ENCODE data around the gene NAPB. TPM values are rescaled to one million over a fixed set of nuclear protein-coding genes. Genes with fewer than 3 reads are reported as not detected.
"Not testable (repeated sequence)": the region's sequence is repeated elsewhere in the genome, so short reads cannot be mapped to it uniquely, and the experiment has no call there.

The NAPB gene
- total RNA-seq = 4.5 and 7.5 TPM in 2 replicates

DNA sequence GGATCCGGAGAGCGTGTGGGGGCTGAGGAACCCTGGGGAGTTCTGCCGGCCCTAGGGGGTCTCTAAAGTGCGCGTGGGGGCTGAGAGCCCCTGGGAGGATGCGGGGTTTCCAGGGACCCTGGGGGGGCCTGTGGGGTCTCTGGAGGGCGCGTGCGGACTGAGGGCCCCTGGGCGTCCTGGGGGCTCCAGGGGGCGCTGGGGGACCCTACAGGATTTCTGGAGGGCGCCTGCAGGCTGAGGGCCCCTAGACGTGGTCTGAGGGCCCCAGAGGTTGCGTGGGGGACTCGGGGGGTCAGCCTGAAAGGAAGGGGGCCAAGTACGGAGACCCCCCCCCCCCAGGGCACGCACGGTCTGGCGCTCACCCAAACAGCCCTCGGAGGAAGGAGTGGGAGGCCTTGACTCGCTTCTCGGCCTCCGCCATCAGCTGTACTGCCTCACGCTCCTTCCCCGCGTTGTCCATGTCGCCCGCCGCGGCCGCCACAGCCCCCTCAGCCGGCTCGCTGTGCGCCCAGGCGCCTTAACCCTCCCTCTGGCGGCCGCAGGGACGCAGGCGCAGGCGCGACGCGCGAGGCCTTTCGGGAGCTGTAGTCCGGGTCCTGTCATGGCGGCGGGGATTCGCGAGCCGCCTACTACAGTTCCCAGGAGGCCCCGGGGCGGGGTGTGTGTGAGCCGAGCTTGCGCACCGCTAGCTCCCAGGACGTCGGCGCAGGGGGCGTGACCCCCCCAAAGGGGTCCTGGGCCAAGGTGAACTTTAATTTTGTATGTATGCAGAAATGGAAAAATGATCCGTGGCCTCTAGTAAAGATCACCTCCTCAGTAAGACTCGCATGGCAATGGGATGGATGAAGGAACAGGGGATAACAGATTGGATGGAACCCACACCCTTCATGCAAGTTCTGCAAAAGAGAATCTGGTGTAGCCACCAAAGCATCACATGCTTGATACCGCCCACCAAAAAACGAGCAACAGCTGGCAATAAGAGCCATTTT lies at the start of gene NAPB:
Gene NAPB, minus strand, starts transcription at position 546 of the 989 bp plus-strand sequence. Its CDS starts 86 bp downstream, at position 460.
- DNase-seq (ENCODE audit: extremely low read depth, low read depth, low spot score) = no peak

DNA sequence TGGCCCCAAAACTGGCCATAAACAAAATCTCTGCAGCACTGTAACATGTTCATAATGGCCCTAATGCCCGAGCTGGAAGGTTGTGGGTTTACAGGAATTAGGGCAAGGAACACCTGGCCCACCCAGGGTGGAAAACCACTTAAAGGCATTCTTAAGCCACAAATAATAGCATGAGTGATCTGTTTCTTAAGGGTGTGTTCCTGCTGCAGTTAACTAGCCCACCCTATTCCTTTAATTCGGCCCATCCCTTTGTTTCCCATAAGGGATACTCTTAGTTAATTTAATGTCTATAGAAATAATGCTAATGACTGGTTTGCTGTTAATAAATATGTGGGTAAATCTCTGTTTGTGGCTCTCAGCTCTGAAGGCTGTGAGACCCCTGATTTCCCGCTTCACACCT lies 45.7 kb upstream of the NAPB start:
- not testable (repeated sequence) for DNase-seq (ENCODE audit: extremely low read depth, low read depth, low spot score)

DNA sequence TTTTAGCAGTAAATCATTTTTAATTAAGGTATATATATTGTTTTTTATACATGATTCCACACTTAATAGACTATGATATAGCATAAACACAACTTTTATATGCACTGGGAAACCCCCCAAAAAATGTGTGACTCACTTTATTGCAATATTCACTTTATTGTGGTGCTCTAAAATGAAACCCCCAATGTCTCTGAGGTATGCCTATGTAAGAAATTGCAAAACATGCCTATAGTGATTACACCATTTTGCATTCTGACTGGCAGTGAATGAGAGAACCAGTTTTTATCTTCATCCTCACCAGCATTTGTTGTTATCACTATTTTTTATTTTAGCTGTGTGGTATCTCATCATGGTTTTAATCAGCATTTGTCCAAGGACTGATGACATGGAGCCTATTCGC lies 39.9 kb upstream of the NAPB start:
- DNase-seq (ENCODE audit: extremely low read depth, low read depth, low spot score) = no peak

DNA sequence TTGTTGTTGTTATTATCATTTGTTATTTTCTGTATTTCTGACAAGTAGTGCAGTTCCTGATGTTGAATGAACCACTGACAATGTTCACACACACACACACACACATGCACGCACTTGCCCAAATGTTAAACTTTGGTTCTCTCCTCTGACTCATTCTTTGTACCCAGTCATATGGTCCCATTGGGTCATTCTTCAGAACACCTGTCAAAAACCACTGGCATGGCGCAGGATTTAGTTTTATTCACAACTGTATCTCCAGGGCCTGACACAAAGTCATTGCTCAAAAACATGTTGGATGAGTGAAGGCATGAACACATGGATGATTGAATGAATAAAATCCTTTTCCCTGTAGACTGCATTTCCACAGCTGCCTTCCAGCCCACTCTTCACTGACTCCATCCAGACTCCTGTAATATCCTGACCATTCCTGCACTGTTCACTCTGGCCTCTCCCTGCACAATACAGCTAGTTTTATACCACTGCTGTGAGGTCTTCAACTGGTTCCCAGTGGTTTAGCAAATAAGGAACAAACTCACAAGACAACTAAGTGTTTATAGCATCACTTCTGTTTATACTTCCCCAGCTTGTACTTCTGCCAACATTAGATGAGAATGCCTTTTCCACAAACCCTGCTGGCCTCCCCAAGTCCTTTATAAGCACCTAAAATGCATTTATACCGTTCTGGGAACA lies 38.3 kb upstream of the NAPB start:
- DNase-seq (ENCODE audit: extremely low read depth, low read depth, low spot score) = no peak

DNA sequence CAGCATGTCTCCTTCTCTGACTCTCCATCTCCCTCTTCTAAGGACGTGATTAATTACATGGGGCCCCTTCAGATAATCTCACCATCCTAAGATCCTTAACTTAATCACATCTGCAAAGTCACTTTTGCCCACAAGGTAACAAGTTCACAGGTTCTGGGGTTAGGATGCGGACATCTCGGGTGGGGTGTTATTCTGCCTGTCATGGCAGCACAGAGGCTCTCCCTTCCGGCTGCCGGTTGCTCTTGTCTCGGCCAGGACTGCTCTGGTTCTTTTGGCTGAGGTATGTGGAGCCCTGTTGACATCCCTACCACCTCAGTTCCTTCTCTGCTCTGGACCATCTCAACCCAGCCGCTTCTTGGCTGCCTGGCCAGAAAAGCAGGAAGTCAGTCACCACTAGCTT lies 35.6 kb upstream of the NAPB start:
- DNase-seq (ENCODE audit: extremely low read depth, low read depth, low spot score) = no peak

DNA sequence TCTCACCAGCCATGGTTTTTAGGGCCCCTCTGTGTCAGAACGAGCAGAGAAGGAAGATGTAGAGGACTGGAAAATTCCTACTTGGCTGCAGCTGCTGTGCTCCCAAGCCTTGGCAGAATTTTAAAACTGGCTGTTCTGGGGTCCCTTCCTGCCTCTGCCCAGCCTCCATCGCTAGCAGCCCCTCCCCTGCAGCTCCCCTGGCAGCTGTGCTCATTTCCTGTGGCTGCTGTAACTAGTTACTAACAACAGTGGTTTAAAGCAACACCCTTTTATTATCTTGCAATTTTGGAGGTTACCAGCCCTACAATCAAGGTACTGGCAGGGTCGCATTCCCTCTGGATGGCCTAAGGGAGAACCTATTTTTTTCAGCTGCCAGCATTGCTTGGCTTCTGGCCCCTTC lies 35.1 kb upstream of the NAPB start:
- DNase-seq (ENCODE audit: extremely low read depth, low read depth, low spot score) = no peak

DNA sequence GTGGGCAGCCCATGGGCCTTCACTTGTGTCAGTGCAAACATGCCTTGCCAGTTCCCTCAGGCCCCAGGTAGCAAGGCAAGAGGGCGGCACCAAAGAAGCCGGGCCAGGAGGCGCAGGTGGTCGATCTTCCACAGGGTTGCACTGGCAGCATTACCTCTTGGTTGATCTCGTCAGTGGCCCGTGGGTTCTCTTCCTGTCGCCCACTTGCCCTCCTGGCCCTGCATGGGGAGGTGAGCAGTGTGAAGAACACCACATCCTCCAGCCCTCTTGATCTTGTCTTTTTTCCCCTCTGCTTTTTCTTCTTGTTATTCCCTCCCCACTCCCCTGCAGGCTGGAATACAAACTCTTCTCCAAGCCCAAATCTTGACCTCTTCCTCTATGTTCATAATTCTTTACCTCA lies 34.4 kb upstream of the NAPB start:
- DNase-seq (ENCODE audit: extremely low read depth, low read depth, low spot score) = no peak

DNA sequence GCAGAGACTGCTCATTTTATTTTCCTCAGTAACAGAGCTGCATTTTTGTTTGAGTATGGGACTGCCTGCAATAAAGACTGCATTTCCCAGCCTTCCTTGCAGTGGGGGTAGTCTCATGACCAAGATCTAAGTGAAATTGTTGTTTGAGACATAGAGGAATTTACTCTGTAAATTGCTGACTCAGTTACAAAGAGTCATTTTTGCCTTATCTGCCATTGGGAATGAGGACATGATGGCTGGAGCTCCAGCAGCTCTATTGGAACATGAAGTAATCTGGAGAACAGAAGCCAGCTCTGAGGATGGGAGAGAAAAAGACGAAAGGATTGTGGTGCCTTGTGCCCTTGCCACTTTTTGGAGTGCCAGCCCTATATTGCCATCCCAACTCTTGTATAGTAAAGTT lies 33.5 kb upstream of the NAPB start:
- DNase-seq (ENCODE audit: extremely low read depth, low read depth, low spot score) = no peak

DNA sequence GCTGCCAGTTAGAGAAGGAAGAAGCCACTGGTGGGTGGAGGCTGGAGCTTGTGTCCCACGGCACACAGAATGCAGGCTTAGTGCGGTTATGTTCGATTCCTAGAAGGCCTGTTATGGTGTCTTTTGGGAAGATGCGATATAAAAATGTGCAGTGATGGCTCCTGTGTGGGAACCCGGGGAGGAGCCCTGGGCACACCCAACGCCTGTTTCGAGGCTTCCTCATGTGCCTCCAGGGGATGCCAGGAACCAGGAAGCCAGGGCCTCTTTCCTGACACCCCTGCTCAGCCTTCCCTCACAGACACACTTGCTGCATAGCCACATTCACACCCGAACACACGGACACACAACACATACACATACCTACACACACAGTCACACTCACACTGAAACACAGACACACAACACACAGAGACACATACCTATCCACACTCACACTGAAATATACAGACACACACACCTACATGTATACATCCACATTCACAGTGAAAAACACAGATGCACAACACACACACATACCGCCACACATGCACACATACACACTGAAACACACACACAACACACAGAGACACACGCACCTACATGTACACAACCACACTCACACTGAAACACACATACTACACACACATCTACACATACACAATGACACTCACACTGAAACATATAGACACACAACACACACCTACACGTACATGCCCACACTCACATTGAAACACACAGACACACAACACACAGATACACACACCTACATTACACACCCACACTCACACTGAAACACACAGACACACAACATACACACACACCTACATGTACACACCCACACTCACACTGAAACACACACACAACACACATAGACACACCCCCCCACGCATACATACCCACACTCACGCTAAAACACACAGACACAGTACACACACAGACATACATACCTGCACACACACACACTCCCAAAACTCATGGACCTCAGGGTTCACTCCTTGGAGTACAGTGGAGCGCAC lies 32.6 kb upstream of the NAPB start:
- DNase-seq (ENCODE audit: extremely low read depth, low read depth, low spot score) = no peak

DNA sequence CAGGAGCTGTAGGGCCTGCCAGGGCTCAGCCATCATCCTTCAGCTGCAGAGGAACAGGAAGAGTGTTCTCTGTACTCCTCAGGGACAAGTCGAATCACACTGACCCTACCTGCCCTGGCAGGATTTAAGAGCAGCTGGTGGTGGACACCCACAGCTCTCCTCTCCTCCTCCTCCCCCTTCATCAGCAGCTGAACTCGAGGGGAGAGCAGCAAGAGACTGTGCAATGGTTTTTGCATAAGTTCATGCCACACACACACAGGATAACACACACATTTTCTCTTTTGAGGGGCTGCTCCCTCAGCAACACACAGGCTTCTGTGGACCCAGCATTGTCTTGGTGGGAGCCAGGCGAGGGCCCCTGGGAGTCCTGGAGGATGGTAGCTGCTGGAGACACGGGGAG lies 31.5 kb upstream of the NAPB start, which contains the start of gene CST11:
Gene CST11, minus strand, starts transcription at position 101 of the 400 bp plus-strand sequence. Its CDS starts 65 bp downstream, at position 36.
- DNase-seq (ENCODE audit: extremely low read depth, low read depth, low spot score) = no peak

DNA sequence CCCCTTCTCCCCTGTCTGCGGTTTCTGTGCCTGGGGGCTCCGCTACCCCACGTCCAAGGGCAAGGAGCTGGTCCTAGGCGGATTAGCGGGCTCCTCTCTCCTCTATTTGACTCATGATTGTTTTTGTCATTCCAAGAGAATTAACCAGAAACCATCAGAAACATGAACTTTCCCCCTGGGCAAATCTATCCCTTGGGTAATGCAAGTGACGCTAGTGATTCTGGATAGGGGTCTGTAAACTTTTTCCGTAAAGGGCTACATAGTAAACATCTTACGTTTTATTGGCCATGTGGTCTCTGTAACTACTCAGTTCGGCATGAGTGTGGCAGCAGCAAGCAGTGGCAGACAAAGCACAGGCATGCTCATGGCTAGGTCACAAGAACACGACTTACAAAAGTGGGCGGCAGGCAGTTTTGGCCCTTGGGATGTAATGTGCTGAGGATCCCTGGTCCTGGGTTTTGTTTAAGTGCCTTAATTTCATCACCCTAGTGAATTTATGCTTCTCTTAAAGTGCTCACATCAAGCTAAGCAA lies 30.7 kb upstream of the NAPB start:
- DNase-seq (ENCODE audit: extremely low read depth, low read depth, low spot score) = no peak

DNA sequence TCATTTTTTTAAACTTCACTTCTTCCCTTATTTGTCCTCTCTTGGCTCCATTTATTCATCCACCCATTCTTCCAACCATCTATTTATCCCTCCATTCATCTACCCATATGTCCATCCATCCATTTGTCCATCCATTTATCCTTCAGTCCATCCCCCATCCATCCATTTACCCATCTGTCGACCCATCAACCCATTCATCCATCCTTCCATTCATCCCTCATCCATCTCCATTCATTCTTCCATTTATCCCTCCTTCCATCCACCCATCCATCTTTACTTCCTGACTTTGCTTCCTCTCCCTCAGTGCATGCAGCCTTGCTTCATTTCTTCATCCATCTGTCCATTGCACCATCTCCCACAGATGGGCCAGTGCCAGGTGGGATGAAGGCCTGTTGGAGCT lies 29.6 kb upstream of the NAPB start:
- DNase-seq (ENCODE audit: extremely low read depth, low read depth, low spot score) = no peak

DNA sequence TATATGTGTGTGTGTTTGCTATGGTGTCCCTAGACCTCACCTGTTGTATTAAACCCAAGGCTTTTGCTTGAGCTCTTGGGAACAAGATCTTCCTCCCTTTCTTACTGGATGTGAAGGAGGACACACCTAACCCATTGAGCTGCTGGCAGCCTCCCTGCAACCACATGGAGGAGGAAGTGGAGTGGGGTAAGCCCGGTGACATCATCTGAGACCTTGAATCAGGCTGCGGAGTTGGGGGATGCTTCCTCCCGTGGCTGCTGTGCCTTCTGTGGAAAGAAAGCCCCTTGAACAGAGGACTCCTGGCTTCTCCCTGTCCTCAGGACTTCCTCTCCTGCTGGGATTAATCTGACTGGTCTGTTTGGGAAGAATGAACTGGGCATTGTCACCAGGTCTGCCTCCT lies 28.1 kb upstream of the NAPB start:
- no peak for DNase-seq (ENCODE audit: extremely low read depth, low read depth, low spot score)

DNA sequence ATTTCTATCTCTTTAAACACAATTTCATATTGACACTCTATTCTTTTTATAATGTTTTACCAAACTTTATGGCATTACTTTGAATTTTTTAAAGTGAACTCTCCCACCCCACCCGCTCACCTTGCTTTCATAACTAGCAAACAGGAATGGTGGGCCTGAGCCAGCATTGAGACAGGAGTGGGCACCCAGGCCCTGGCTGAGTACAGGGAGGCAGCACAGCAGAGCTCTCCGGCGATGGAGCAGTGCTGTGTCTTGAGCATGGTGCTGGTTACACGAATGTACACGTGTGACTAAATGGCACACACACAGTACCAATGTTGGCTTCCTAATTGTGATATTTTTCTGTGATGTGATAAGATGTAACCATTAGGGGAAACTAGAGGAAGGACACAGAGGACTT lies 26.9 kb upstream of the NAPB start:
- no peak for DNase-seq (ENCODE audit: extremely low read depth, low read depth, low spot score)

DNA sequence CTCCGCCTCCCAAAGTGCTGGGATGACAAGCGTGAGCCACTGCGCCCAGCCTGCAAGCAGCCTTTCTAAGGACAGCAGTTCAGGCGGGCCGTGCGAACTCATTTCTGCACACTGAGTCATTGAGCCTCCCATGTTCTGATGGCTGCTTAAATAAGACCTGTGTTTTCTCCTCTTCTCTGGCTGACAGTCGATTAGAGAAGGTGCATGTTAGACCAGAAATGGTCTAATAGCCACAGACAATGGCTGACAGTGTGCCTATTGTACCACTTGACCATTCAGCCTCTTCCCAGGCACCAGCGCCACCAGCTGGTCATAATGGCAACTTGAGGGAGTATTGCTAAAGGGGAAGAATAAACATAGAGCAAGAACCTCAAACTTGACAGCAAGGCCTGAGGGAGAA lies 25.2 kb upstream of the NAPB start:
- DNase-seq (ENCODE audit: extremely low read depth, low read depth, low spot score) = peak; percentile 18

DNA sequence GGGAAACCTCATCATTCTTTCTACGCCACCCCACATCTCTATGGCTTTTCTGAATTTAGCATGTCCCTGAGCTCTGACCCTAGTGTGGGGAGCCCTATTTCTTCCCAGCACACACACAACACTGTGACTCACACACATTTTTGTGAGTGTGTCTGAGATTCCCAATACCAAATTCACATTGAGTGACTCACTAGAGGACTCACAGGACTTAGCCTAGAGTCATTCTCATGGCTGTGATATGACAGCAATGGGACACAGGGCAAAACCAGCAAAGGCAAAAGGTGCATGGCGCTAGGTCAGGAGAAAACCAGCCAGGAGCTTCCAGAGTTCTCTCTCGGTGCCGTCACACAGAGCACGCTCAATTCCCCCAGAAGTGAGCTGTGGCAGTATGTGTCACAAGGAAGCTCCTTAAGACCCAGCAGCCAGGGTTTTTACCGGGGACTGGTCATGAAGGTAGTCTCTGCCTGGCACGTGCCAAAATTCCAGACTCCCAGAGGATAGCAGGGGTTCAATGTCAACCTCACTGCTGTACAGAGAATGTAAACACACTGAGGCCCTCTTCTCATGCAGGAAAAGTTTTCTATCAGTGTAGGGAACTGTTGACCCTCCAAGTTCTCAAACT lies 24.4 kb upstream of the NAPB start:
- no peak for DNase-seq (ENCODE audit: extremely low read depth, low read depth, low spot score)

DNA sequence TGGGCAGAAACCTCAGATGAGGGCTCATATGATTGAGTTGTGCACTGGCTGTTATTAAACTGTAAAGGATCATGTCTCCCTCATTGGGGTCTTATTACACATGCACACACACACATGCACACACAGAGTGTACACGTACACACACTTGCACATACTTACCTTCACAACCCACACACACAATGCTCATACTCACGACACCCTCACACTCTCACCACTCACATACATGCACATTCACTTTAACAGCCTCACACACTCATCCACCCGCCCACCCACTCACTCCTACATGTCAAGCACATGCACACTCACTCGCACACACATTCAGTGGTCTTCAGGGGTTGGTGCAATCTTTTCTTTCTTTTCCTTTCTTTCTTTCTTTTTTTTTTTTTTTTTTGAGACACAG lies 23.6 kb upstream of the NAPB start:
- no peak for DNase-seq (ENCODE audit: extremely low read depth, low read depth, low spot score)

DNA sequence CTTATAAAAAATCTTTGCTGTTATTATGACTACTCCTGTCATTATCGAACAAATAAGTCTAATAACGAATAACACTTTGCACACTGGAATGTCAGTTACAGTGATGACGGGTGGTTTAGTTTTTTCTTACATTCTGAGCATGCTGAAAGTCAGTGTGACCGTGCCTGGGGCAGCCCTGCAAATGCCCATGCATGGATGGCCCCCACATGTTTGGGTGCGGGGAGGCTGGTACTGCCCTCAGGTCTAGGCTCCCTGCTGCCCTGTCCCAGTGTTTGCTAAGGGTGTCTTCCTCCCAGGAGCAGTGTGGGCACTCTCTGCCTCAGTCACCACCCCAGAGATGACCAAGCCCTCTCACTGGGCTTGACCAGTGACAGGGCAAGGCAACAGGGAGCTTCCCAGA lies 21.1 kb upstream of the NAPB start:
- no peak for DNase-seq (ENCODE audit: extremely low read depth, low read depth, low spot score)

DNA sequence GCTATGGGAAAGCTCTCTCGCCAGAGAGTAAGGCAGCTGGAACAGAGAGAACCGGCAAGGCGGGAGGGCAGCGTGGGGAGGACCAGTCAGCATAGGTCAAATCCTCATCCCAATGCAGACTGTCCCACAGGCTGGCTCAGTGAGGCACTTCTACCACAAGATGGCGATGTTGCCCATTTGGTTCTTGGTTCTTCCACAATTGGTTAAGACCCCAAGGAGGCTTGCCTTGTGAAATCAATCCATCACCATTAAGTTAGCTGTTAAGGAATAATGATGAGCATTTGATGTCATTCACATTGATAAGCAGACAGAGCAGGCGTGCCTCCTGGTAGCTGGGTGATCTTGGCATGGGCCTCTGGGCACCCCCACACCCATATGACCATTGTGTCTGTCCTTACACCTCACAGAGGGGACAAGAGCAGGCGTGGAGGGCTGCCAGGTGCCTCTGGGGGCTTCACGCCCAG lies 20.6 kb upstream of the NAPB start:
- no peak for DNase-seq (ENCODE audit: extremely low read depth, low read depth, low spot score)

DNA sequence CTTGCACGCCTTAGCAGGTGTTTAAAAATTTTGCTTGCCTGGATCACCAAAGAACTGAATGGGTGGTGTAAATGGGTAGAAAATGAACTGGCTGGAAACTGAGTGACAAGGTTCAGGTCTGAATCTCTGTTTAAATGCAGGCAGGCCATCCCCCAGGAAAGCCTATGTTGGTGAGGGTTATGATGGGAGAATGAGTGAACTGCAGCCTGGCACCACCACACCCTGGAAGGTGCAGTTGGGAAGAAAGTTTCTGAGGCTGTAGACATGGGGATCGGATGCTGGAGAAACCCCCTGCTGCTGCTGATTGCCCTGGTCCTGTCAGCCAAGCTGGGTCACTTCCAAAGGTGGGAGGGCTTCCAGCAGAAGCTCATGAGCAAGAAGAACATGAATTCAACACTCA lies 18.7 kb upstream of the NAPB start:
- no peak for DNase-seq (ENCODE audit: extremely low read depth, low read depth, low spot score)
